Neuronal stem cell (in vitro differentiated cells): ENCODE results near the gene GNAI2.

Experiments
- DNase-seq: peaks from one replicate; pipeline ENCODE4 v3.0.0-alpha.2; 2013; ENCODE audit warnings: low spot score
- H2AFZ ChIP-seq: one replicate; pipeline ENCODE4 v1.6.1; 2013; ENCODE audit warnings: mild to moderate bottlenecking, low read length, inconsistent platforms
- H2AK5ac ChIP-seq: 2 replicates; pipeline ENCODE4 v1.6.1; 2013; ENCODE audit warnings: low read depth, mild to moderate bottlenecking, inconsistent platforms, low read length, moderate library complexity, mixed read lengths
- H2BK120ac ChIP-seq: 2 replicates; pipeline ENCODE4 v1.6.1; 2013; ENCODE audit warnings: low read depth, mild to moderate bottlenecking, inconsistent platforms, low read length, moderate library complexity, mixed read lengths
- H2BK12ac ChIP-seq: one replicate; pipeline ENCODE4 v1.6.1; 2013; ENCODE audit warnings: low read length, inconsistent platforms
- H2BK15ac ChIP-seq: 2 replicates; pipeline ENCODE4 v1.6.1; 2013; ENCODE audit warnings: mild to moderate bottlenecking, low read length, inconsistent platforms, mixed read lengths
- H2BK5ac ChIP-seq: one replicate; pipeline ENCODE4 v1.6.1; 2013; ENCODE audit warnings: inconsistent platforms, mild to moderate bottlenecking, low read length, moderate library complexity
- H3K14ac ChIP-seq: one replicate; pipeline ENCODE4 v1.6.1; 2013; ENCODE audit warnings: low read length, inconsistent platforms
- H3K18ac ChIP-seq: 2 replicates; pipeline ENCODE4 v1.6.1; 2013; ENCODE audit warnings: low read length, inconsistent platforms
- H3K23ac ChIP-seq: 2 replicates; pipeline ENCODE4 v1.6.1; 2013; ENCODE audit warnings: low read depth, mild to moderate bottlenecking, mixed read lengths, low read length, inconsistent platforms; ENCODE audit not compliant: poor library complexity
- H3K27ac ChIP-seq: replicated peaks from 3 replicates; pipeline ENCODE4 v1.5.1; 2013; ENCODE audit warnings: low read length, inconsistent platforms
- H3K27me3 ChIP-seq, 3 experiments: 2 replicates each; pipeline ENCODE4 v1.6.1; 2013; ENCODE audit warnings: low read length in 3 of 3, mild to moderate bottlenecking in 2 of 3, inconsistent platforms in 1 of 3, low read depth in 1 of 3, mixed read lengths in 1 of 3, moderate library complexity in 1 of 3; ENCODE audit not compliant: control insufficient read depth in 3 of 3, insufficient read depth in 3 of 3
- H3K36me3 ChIP-seq, 2 donors: replicated peaks in 1 of 2; 2 replicates each; pipeline ENCODE4 v1.6.1; 2013; ENCODE audit warnings: low read length in 2 of 2; ENCODE audit not compliant: control insufficient read depth in 2 of 2, insufficient read depth in 2 of 2
- H3K4ac ChIP-seq: 2 replicates; pipeline ENCODE4 v1.6.1; 2013; ENCODE audit warnings: inconsistent platforms, mild to moderate bottlenecking, low read length, moderate library complexity
- H3K4me1 ChIP-seq, 2 donors: 1 replicate in 1 of 2; 2 replicates in 1 of 2; pipeline ENCODE4 v1.6.1; 2013; ENCODE audit warnings: low read length in 2 of 2, low read depth in 1 of 2; ENCODE audit not compliant: control insufficient read depth in 2 of 2, insufficient read depth in 1 of 2
- H3K4me2 ChIP-seq: one replicate; pipeline ENCODE4 v1.6.1; 2013; ENCODE audit warnings: mild to moderate bottlenecking, low read length, inconsistent platforms; ENCODE audit not compliant: insufficient read depth, poor library complexity, severe bottlenecking
- H3K4me3 ChIP-seq, 2 donors: 2 replicates each; pipeline ENCODE4 v1.5.1; 2013; ENCODE audit warnings: low read length in 2 of 2, mild to moderate bottlenecking in 2 of 2, inconsistent platforms in 1 of 2, moderate library complexity in 1 of 2
- H3K79me1 ChIP-seq: one replicate; pipeline ENCODE4 v1.6.1; 2013; ENCODE audit warnings: low read depth, mild to moderate bottlenecking, inconsistent platforms, low read length, moderate library complexity
- H3K9ac ChIP-seq: one replicate; pipeline ENCODE4 v1.6.1; 2013; ENCODE audit warnings: mild to moderate bottlenecking, low read depth, low read length, inconsistent platforms; ENCODE audit not compliant: poor library complexity
- H3K9me3 ChIP-seq, 2 donors: replicated peaks in 1 of 2; 2 replicates each; pipeline versions ENCODE3 to v1.6.1; 2013; ENCODE audit warnings: low read length in 2 of 2, mild to moderate bottlenecking in 2 of 2, inconsistent platforms in 1 of 2, low read depth in 1 of 2, mixed read lengths in 1 of 2, moderate library complexity in 1 of 2; ENCODE audit not compliant: control insufficient read depth in 2 of 2, insufficient read depth in 1 of 2
- H4K8ac ChIP-seq: one replicate; pipeline ENCODE4 v1.6.1; 2013; ENCODE audit warnings: low read depth, mild to moderate bottlenecking, inconsistent platforms, low read length, moderate library complexity
- H4K91ac ChIP-seq: one replicate; pipeline ENCODE4 v1.6.1; 2013; ENCODE audit warnings: low read length, low read depth, mild to moderate bottlenecking, inconsistent platforms; ENCODE audit not compliant: poor library complexity
- WGBS, 2 donors: extraction: QIAGEN DNeasy Blood & Tissue Kit; methylation state at CpG; one replicate each; pipeline ENCODE4 v1.1.7; 2013; ENCODE audit warnings: missing lambda C conversion rate in 2 of 2, mixed read lengths in 1 of 2; ENCODE audit not compliant: insufficient read length in 2 of 2, insufficient replicate concordance in 1 of 2; ENCODE audit errors: extremely low coverage in 2 of 2; 5-methylcytosine and 5-hydroxymethylcytosine counted together

GNAI2 gene

DNA sequence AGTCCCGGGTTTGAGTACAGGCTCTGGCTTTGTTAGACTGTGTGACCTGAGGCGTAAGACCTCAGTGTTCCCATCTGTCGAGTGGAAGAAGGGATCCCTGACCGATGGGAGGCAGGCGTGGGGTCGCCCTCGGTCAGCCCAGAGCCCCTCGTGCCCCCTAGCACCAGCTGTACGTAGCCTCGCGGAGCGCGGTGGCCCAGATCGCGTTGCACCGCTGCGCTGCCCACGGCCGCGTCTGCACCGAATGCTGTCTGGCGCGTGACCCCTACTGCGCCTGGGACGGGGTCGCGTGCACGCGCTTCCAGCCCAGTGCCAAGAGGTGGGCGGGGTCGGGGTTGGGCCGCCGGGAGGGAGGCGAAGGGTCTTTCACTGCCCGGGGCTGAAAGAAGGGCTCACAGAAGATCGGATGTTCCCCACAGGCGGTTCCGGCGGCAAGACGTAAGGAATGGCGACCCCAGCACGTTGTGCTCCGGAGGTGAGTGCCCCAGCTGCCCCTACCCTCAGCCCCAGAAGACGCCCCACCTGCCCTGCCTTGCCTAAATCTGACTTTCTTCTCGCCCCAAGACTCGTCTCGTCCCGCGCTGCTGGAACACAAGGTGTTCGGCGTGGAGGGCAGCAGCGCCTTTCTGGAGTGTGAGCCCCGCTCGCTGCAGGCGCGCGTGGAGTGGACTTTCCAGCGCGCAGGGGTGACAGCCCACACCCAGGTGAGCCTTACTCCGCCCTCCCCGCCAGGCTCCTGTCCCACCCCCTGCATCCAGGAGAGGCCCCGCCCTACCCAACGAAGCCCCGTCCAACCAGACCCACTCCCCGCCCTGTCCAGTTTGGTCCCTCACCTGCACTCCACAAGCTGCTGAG, 39.4 kb downstream of the GNAI2 start:
- Histone ChIP-seq H2AK5ac (peak overlapping the region; percentile 79), H4K91ac (no peak overlapping the region), H3K14ac (peak overlapping the region; percentile 96), H4K8ac (peak overlapping the region; percentile 72), H3K4me3 (peak overlapping the region; percentile 22 to 69), H3K79me1 (peaks cover 4% of the 10 kb centered on the region), H3K27ac (no peak overlapping the region), H3K4me1 (peaks cover 9 to 13% of the 10 kb centered on the region in 2 donors), H3K27me3 (peaks cover 9 to 41% (median 24%) of the 10 kb centered on the region in 3 experiments), H3K18ac (peak overlapping the region; percentile 98), H3K36me3 (no peaks in the 10 kb centered on the region), H2BK15ac (peak overlapping the region; percentile 99), H2AFZ (peak overlapping the region; percentile 86), H2BK5ac (peak overlapping the region; percentile 42), H3K9ac (peak overlapping the region; percentile 79), H3K9me3 (peaks cover 0 to 4% of the 10 kb centered on the region in 2 donors), H2BK12ac (peak overlapping the region; percentile 99), H2BK120ac (peak overlapping the region; percentile 10), H3K23ac (peak overlapping the region; percentile 82), H3K4me2 (peak overlapping the region; percentile 78), H3K4ac (no peak overlapping the region)
- no CpG with 5 or more reads among the region's 65 CpGs for whole genome bisulfite sequencing, 2 donors
- no peak for DNase-seq

DNA sequence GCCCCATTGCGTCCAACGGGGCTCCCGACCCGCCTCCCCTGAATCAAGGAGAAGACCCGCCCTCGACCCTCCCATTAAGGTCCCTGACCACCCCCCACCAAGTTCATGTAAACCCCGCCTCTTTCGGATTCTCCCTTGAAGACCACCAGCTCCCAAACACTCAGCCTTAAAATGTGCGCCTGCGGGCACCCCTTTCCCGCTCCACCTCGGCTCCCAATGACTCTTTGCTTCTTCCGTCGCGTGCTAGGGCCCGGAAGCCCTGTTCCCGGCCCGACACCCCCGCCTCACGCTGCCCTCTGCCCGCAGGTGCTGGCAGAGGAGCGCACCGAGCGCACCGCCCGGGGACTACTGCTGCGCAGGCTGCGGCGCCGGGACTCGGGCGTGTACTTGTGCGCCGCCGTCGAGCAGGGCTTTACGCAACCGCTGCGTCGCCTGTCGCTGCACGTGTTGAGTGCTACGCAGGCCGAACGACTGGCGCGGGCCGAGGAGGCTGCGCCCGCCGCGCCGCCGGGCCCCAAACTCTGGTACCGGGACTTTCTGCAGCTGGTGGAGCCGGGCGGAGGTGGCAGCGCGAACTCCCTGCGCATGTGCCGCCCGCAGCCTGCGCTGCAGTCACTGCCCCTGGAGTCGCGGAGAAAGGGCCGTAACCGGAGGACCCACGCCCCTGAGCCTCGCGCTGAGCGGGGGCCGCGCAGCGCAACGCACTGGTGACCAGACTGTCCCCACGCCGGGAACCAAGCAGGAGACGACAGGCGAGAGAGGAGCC, 40.2 kb downstream of the GNAI2 start:
- no peak for DNase-seq
- peaks cover 0 to 4% of the 10 kb centered on the region in 2 donors for H3K9me3 ChIP-seq
- peak overlapping the region; percentile 42 for H2BK5ac ChIP-seq
- peak overlapping the region; percentile 99 for H2BK15ac ChIP-seq
- no peak overlapping the region for H3K27ac ChIP-seq
- H4K91ac ChIP-seq, result no peak overlapping the region
- peak overlapping the region; percentile 44 for H3K9ac ChIP-seq
- no peak overlapping the region for H3K4ac ChIP-seq
- H3K27me3 ChIP-seq, result peaks cover 9 to 41% (median 24%) of the 10 kb centered on the region in 3 experiments
- peak overlapping the region; percentile 76 for H3K18ac ChIP-seq
- H3K4me2 ChIP-seq, result peak overlapping the region; percentile 18
- peak overlapping the region; percentile 10 for H2BK120ac ChIP-seq
- H3K4me1 ChIP-seq, result peaks cover 9 to 13% of the 10 kb centered on the region in 2 donors
- peak overlapping the region; percentile 21 for H3K14ac ChIP-seq
- H3K23ac ChIP-seq, result no peak overlapping the region
- WGBS, 2 donors, result no CpG with 5 or more reads among the region's 79 CpGs
- H2BK12ac ChIP-seq, result peak overlapping the region; percentile 58
- peak overlapping the region; percentile 84 for H2AK5ac ChIP-seq
- no peak overlapping the region for H4K8ac ChIP-seq
- peak overlapping the region; percentile 86 for H2AFZ ChIP-seq
- no peaks in the 10 kb centered on the region for H3K36me3 ChIP-seq
- no peak overlapping the region for H3K4me3 ChIP-seq
- H3K79me1 ChIP-seq, result peaks cover 4% of the 10 kb centered on the region

DNA sequence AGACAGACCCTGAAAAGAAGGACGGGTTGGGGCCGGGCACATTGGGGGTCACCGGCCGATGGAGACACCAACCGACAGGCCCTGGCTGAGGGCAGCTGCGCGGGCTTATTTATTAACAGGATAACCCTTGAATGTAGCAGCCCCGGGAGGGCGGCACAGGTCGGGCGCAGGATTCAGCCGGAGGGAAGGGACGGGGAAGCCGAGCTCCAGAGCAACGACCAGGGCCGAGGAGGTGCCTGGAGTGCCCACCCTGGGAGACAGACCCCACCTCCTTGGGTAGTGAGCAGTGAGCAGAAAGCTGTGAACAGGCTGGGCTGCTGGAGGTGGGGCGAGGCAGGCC, 40.7 kb downstream of the GNAI2 start:
- H3K4me1 ChIP-seq, result peaks cover 9 to 13% of the 10 kb centered on the region in 2 donors
- no peak overlapping the region for H3K14ac ChIP-seq
- peak overlapping the region; percentile 46 for H2BK12ac ChIP-seq
- H3K9me3 ChIP-seq, result peaks cover 0 to 4% of the 10 kb centered on the region in 2 donors
- DNase-seq, result no peak
- H3K4me3 ChIP-seq, result no peak overlapping the region
- WGBS, 2 donors, result no CpG with 5 or more reads among the region's 17 CpGs
- H2BK5ac ChIP-seq, result peak overlapping the region; percentile 29
- H2AK5ac ChIP-seq, result peak overlapping the region; percentile 84
- no peak overlapping the region for H2AFZ ChIP-seq
- peak overlapping the region; percentile 52 for H3K18ac ChIP-seq
- H3K9ac ChIP-seq, result no peak overlapping the region
- H3K27me3 ChIP-seq, result peaks cover 9 to 41% (median 24%) of the 10 kb centered on the region in 3 experiments
- no peak overlapping the region for H4K8ac ChIP-seq
- no peak overlapping the region for H3K4ac ChIP-seq
- no peak overlapping the region for H3K23ac ChIP-seq
- no peaks in the 10 kb centered on the region for H3K36me3 ChIP-seq
- no peak overlapping the region for H3K4me2 ChIP-seq
- no peak overlapping the region for H4K91ac ChIP-seq
- no peak overlapping the region for H2BK15ac ChIP-seq
- H2BK120ac ChIP-seq, result no peak overlapping the region
- no peak overlapping the region for H3K27ac ChIP-seq
- H3K79me1 ChIP-seq, result peaks cover 4% of the 10 kb centered on the region
